Glomerular visceral epithelial cell (primary cell): ENCODE measurements around the gene SLC49A4.

Experiments used
- DNase-seq: peaks from one replicate; pipeline ENCODE4 v3.0.0-alpha.2; 2016; ENCODE audit errors: extremely low spot score

Gene SLC49A4

DNA sequence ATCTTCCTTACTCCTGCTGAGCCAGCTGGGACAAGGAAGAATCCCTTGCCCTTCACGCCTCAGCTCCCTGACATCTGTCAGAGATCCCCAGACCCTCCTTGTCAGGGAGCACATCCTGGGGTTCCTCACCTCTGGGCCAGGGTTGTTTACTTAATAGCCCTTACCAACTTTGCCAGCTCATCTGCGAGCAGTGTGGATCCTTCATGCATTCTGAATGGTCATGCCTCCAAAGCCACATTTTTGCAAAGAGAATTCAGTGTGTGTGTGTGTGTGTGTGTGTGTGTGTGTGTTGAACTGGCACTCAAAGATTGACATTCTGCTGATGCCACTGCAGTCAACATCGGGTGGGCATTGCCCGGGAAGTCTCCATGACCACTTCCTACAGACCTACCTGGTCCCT is 112.6 kb downstream of the SLC49A4 start:
- no peak for DNase-seq

DNA sequence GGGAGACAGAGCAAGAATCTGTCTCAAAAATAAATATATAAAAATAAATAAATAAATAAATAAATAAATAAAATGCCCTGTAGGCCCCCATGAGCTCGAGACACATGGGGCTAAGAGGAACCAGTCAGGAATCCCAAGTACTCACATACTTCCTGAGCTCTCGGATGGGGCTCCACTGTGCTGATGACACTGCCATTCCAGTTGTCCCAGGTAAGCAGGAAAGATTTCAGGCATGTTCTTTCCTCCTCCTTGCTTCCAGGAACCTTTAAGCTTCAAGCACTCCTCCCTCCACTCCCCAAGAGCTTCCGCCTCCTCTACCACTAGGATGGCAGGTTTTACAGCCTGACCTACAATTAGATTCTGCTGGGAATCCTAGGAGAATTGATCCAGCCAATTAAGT is 113.4 kb downstream of the SLC49A4 start:
- DNase-seq, result no peak

DNA sequence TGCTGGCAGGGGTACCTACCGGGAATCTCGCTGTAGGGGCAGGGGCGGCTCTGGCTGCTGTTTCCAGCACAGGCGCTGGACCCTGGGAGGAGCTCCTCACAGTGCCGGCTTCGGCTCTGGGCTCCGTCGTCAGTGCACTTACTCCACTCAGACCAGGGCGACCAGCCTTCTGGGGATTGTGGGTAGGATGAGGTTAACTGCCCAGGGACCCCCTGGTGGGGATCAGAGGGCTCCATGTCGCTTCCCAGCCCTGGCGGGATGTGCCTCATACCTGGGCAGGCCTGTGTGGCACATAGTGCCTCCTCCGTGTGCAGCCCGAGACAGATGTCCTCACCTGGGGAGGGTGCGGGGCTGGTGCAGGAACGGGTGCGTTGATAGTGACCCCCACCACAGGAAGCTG is 117.0 kb downstream of the SLC49A4 start:
- no peak for DNase-seq

- no peak for DNase-seq
These were observed 118.1 kb downstream of the SLC49A4 start for GRCh38 chr3:122912772-122913538.

DNA sequence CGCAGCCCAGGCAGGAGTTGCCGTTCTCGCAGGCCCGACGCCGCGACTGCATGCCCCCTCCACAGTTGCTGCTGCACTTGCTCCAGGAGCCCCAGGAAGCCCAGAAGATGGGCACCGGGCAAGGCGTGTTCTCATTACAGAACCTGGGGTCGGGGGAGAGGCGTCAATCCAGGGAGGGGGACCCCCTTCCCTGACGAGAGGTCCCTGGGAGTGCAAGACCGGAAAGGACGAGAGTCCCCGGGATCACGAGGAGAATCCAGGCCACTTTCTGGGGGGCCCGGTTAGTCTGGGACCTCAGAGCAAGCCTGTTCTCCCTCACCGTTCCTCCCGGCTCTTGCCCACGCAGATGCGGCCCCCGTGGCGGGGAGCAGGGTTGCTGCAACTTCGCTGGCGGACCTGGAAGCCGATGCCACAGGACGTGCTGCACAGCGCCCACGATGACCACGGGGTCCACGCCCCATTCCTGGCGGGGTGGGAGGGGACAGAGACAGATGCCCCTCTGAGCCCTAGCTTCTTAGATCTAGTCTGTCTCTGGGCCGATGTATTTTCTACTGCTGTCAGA is 118.8 kb downstream of the SLC49A4 start:
- DNase-seq, result no peak

- no peak for DNase-seq
These were observed 120.6 kb downstream of the SLC49A4 start for GRCh38 chr3:122915300-122916055.

DNA sequence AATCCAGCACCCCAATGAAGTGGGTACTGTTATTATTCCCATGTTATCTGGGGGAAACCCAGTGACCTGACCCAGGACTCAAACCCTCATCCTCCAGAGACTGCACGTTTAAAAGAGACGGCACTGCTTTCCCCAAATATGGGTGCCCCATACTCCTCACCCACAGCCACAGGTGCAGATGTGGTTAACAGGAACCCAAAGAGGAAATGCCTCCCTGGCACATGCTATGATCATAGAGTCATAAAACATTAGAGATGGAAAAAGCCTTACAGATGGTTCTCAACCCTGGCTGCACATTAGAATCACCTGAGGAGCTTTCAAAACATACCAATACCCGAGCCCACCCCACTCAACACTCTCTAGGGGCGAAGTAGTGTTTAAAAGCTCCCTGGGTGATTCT is 121.2 kb downstream of the SLC49A4 start:
- DNase-seq, result no peak

- no peak for DNase-seq
These were observed 121.7 kb downstream of the SLC49A4 start for GRCh38 chr3:122916580-122916979.

GRCh38 chr3:122917412-122917811 is 122.5 kb downstream of the SLC49A4 start:
- DNase-seq, result no peak

GRCh38 chr3:122918576-122919290 is 123.9 kb downstream of the SLC49A4 start:
- DNase-seq, result no peak

- DNase-seq, result no peak
These were observed 124.4 kb downstream of the SLC49A4 start for GRCh38 chr3:122919291-122919610.

DNA sequence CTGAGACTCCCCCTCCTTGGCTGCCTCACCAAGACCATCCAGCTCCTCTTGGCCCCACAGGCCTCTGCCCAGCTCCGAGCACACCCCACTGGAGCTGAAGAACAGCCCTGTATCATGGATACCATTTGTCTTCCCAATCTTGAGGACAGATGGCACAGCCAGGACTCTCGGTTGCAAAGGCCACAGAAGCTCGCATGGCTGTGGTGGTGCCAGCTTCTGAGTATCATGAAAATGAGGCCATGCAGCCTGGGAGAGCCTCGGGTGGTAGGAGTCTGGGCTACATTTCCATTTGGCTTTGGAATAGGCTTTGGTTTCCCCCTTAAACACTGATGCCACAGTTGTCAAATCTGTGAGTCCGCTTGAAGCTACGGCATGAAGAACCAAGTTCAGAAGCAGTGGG is 126.1 kb downstream of the SLC49A4 start:
- no peak for DNase-seq

DNA sequence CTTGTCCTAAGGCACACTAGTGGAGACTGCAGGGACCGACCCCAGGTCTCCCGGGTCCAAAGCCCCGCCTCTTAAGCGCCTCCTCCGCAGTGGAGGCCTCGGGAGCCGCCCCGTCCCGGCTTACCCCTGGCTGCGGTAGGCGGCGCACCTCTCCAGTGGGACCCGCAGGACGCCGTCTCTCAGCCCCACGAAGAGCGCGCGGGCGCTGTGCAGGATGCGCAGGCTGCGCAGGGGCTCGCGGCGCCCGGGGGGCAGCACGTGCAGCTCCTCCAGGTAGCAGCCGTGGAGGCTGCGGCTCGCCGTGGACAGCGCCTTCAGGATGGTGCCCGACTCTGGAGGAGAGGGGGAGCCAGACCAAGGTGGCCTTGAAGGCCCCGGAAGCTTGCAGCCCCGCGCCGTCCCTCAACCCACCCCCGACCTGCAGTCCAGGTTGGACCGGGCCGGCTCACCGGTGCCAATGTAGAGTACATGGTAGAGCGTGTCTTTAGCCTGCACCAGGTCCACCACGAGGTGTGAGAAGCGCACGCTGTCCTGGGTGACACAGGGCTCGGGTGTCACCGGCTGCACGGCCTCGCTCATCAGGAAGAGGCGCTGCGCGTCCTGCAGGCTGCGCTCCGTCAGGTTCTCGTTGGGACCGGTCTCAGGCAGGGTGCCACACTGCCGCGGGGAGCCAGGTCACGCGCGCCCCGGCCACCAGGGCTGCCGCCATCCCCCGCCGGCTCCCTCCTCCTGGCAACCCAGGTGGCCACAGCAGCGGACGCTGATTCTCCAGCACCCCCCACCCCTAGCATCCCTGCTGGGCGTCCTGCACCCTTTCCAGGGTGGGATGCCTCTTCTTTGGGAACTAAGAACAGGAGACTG is 127.2 kb downstream of the SLC49A4 start:
- DNase-seq, result no peak

GRCh38 chr3:122923611-122924010 is 128.7 kb downstream of the SLC49A4 start:
- no peak for DNase-seq

DNA sequence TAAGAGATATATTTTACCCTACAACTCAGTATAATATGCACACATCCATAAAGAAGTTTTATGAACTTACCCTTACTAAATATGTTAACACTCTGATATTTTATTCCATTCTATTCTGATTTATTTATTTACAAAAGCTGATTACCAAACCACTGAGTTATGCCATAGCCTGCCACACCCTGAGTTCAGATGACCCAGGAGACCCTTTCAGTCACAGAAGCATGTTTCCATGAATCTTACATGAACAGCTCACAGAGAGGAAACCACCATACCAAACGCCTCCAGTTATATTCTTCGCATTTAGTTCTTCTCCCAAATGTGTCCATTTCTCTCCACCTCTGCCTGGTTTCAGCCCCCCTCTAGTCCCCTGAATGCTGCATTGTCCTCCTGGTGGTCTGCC is 129.2 kb downstream of the SLC49A4 start:
- DNase-seq, result no peak

DNA sequence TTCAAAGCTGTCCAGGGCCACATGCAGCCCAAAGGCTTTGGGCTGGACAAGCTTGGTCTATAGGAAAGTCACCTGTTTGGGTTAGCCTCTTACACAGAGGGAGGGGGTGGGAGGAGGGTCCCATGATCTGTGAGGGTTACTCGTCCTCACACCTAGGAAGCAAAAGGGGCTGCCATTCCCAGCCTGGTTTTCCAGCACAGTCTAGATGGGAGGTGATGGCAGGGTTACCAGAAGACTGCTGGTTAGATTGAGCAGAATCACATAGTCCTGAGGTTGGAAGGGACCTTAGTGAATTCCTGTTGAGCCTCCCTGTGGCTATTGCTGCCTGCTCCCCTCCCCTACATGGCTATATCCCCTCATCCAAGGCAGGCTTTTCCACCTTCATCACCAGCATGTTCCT is 130.9 kb downstream of the SLC49A4 start:
- no peak for DNase-seq

DNA sequence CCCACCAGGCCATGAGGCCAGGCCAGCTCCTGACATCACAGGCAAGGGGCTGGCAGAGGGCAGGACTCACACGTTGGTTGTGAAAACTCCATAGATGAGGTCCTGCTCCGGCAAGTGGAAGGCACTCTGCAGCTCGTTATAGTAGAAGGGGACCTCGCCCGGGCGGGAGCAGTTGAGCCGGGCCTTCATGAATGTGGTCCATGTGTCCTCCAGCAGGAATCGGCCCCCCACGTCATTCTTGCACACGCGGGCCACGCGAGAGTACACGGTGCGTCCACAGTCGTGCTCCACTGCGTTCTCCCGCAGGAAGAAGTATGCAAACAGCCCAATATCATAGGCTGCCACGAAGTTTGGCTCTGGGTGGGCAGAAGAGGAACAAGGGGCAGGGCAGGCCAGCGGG is 131.5 kb downstream of the SLC49A4 start:
- no peak for DNase-seq

DNA sequence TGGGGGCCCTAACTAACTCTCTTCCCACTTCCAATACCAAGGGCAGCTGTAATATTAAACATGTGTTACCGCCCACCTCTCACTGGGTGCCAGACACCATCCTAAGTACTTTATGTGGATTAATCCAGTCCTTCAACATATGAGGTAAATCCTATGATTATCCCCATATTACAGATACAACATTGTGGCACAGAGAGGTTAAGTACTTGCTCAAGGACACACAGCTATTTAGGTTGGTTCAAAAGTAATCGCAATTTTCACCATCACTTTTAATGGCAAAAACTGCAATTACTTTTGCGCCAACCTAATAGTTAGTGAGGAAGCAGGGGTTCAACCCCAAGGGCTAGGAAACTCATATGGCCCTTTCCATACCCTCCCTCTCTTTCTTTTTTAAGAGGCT is 131.9 kb downstream of the SLC49A4 start:
- DNase-seq, result no peak

DNA sequence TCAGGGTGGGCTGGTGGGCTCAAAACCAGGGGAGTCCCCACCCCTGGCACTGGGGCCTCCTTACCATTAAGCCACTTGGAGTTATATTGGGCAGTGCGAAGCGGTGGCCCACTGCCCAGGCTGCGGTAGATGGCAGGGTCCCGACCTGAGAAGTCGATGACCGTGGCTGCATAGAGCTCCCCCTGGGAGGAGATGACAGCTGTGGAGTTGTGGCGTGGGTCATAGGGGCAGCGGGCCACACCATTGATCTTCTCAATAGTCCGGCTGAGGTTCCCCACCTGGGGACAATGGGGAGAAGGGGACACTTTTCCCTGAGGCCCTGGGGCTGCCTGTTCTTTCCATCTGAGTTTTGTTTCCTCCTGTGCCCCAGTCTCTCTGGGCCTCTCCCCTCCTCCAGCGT is 132.9 kb downstream of the SLC49A4 start:
- no peak for DNase-seq

DNA sequence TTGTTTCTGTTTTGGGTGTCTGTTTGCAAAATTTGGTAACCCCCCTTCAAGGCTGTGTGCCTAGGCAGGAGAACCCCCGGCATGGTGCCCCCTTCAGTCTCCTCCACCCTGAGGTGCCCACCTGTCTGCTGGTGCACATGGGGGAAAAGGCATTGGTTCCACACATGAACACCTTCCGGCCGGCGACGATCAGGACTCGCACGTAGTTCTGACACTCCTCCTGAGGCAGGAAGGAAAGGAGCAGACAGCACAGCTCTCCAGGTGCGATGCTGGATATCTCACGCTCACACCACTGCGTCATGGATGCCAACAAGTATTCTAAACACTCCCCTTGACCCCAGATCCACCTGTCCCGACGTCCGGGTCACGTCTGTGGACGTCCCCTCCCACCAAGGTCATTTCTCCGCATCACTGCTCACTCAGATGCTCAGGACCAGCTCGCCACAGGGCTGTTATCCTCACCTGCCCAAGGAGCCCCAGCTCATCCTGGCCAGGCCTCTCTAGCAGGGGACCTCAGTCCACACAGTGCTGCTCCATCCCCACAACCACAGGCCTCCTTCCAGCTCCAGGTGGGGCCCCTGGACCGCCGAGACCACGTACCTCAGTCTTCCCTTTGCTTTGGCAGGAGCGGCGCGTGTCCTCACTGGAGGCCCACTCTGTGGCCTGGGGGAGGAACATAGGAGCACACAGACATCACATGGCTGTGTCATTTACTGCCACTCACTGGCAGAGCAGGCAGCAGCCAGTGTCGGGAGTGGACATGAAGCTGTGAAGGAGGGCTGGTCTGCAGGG is 133.7 kb downstream of the SLC49A4 start:
- DNase-seq, result no peak
